HL-60/S4 (cell line): ENCODE data around the gene PEG3.

Experiments
- in situ Hi-C: fragments of 300-500 bp; cut with MboI; formaldehyde crosslinking; loops from 2 replicates; pipeline ENCODE4 v1.14.3; 2022; ENCODE audit warnings: low sequenced_read_pairs

PEG3 gene

DNA sequence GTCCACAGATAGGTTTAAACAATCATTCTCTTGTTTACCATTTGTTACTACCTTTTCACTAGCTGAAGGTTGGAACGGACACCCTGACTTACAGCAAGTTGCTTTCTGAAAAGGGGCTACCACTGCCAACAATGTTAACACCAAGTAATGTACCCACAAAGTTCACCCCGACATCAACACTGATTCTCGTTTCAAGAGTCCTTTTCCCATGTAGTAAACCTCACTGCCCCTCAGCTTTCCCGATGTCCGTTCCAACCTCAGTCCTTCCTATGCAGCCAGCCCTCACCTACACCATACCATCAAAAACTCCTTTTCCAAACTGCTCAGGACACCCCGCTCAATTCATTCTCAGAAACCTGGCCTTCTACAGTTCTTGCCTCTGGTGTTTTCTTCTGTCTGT lies 29.0 kb downstream of the PEG3 start:
- in situ Hi-C loops = no loop called here

DNA sequence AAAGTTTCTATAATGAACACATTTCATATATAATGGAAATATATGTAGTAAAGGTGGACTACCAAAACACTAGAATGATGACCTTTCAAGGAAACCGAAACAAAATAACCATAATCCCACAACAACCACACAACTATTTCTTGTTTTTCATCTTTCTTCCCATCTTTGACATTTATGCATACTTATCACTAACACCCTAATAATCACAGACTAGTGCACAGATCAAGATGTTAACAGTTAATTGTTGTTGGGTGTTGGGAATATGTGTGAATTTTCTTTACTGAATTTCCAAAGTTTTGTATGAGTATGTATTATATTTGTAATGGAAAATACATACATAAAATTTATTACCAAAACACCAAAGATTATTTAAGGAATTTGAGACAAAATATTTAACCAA lies 30.3 kb downstream of the PEG3 start:
- in situ Hi-C loops = no loop called here

DNA sequence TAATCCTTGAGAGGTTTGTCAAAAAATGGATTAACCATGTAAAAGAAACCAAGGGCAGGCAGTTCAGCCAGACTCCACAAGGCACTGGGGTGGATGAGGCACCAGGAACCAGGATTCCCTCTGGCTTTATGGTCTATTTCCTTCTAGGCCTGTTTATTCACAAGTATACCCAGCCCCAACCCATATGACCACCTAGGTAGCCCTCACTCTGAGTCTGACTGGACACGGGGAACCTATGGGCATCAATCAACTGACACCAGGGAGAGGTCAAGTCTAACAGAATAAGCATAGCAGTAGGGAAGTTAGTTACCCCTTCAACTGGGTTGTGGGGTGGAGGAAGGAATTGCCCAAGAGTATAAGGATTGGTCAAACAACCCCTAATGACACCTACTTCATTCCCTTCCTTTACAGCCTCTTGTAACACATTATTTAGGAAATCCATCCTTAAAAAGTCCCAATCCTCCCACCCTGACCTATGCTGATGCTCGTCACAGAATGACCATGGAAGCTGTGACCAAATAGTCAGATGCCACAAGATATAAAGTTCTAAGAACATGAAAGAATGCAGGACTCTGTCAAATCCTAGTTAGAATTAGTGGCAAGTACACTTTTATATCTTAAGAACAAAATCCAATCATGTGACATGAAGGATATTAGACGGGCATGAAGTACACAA lies 31.7 kb downstream of the PEG3 start:
- in situ Hi-C loops = no loop called here

DNA sequence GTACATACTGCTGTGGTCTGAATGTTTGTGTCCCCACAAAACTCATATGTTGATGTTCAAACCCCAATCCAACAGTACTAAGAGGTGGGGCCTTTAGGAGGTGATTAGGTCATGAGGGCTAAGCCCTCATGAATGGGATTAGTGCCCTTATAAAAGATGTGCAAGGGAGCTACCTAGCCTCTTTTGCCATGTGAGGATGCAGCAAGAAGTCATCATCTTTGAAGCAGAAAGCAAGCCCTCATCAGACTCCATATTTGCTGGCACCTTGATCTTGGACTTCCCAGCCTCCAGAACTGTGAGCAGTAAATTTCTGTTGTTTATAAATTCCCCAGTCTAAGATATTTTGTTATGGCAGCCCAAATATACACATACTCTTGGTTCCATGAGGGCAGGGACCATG lies 33.9 kb downstream of the PEG3 start:
- in situ Hi-C loops = no loop called here
